Islet of Langerhans (tissue), 1 donor: ENCODE measurements around the gene LLGL2.

Experiments used
- FAIRE-seq: peaks from one replicate; lab custom pipeline; 2011; peaks lifted over from hg19 to GRCh38; lab: Jason Lieb, UNC

LLGL2 gene

DNA sequence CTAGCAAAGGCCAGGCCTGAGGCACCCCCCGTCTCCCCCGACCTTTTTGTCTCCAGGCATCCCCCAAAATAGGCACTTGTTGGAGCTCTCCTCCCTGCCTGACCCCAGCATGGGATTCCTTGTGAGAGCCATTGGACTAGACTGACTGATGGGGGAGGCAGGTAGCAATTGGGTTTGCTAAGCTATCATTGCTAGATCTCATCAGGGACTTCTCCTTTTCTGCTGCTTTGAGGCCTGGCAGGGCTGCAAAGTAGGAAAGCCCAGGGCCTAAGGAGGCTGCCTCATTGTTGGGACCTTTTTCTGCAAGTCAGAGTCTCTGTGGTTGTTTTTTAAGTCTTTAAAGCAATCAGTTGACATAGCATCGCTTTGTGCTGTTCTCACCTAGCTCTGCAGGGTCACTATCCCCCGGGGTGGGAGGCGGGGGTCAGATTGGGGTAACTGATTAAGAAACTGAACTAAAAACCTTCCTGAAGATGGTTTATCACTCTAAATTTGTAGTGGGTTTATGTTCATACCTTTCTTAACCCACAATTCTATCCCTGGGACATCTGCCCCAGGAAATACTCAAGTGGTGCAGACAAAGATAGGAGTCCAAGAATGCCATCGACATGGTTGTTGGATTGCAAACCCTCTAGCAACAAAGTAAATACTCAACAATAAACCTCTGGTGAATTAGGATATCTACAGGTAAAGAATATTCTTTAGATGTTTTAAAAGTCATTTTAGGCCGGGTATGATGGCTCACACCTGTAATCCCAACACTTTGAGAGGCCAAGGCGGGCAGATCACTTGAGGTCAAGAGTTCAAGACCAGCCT, 28.0 kb downstream of the LLGL2 start:
- FAIRE-seq: no peak

DNA sequence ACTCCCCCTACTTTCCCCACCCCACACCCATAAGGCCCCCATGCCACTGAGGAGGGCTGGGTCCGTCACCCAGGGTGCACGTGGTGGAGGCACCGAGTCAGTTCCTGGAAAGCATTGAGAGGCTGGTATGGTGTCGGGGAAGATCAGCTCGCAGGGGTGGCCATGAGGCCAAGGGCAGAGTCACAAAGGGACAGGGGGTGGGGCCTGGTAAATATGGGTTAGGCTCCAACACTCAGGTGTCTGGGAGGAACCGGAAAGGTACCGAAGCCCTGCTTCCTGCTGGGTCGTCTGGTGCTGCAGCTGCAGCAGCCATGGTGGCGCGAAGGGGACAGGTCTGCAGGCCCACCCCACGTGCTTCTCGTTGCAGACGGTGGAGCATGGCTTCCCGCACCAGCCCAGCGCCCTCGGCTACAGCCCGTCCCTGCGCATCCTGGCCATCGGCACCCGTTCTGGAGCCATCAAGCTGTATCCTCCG, 30.2 kb downstream of the LLGL2 start:
- no peak for FAIRE-seq

DNA sequence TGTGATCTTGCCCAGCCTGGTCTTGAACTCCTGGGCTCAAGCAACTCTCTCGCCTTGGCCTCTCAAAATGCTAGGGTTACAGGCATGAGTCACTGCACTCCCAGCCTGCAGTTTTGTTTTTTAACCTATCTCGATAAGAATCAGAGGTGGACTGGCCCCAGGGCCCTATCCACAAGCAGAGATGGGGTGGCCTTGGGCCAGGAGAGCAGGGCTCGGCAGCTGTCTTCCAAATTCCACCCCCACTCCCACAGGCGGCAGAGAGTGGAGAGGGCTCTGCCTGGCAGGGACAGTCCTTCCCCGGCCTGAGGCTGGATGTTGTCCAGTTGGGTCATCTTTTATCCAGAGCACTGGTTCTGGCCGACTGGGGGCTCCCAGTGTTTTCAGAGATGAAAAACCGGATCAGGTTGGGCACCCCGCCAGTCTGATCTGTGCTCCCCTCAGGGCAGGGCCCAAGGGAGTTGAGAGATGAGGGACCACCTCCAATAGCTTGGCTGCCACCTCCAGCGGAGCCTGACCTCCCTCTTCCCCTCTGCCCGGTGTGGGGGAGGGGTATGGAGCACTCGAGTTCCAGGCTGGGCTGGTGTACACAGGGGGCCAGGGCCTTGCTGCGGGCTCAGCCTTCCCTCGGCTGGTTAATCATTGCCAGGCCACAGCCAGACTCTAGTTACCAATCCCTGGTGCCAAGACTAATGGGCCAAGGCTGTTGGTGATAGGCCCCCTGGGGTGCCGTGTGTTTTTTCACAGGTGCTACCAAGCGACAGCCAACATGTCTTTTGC, 31.8 kb downstream of the LLGL2 start:
- FAIRE-seq: peak; percentile 97

GRCh38 chr17:75557852-75558665, 32.6 kb downstream of the LLGL2 start:
- no peak for FAIRE-seq

DNA sequence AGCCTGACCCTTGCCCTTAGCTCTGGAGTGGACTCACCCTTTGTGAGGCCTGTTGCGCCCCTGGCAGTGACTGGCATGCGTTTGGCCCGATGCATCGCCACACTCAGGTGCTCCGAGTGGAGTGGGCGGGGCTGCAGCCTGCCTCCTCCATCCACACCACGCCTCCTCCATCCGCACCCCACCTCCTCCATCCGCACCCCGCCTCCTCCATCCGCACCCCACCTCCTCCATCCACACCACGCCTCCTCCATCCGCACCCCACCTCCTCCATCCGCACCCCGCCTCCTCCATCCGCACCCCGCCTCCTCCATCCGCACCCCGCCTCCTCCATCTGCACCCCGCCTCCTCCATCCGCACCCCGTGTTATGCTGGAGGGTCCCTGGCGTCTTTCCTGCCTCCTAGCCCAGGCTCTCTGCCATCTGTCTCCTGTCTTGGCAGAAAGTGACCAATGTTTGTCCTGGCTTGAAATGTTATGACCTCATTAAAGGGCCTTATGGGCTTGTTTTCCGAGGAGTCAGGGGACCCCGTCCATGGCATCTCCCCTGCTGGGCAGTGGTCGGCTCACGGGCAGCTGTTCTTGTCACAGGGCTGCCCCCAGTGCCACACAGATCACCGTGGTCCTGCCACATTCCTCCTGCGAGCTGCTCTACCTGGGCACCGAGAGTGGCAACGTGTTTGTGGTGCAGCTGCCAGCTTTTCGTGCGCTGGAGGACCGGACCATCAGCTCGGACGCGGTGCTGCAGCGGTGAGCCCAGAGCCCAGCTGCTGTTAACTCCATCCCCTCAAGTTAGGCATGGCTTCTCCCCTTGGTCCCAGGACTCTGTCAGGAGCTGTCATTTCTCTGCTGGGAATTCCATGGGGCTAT, 33.4 kb downstream of the LLGL2 start:
- FAIRE-seq: no peak

- FAIRE-seq: no peak
Observed at GRCh38 chr17:75559958-75560533, 34.5 kb downstream of the LLGL2 start.

GRCh38 chr17:75561927-75562603, 36.6 kb downstream of the LLGL2 start:
- FAIRE-seq: no peak

DNA sequence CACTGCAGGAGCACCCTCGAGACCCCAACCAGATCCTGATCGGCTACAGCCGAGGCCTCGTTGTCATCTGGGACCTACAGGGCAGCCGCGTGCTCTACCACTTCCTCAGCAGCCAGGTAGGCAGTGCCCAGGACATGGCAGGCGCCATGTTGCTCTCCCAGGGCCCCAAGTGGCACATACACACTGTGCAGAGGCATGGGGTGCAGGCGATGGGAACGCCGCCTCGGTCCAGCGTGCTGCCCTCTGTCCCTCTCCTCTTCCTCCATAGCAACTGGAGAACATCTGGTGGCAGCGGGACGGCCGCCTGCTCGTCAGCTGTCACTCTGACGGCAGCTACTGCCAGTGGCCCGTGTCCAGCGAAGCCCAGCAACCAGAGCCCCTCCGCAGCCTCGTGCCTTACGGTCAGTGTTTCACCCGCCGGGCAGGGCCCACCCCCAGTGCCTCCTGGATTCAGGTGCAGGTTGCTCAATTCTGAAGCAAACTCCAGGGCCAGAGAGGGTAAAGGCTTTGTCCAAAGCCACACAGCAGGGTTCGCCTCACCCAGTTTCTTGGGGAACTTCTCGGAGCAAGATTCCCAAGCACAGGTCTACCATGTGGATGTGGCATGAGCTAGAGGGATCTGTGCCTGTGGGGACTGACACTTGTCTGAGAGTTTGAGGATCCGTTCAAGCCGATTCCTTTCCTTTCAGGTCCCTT, 37.7 kb downstream of the LLGL2 start:
- FAIRE-seq: no peak

DNA sequence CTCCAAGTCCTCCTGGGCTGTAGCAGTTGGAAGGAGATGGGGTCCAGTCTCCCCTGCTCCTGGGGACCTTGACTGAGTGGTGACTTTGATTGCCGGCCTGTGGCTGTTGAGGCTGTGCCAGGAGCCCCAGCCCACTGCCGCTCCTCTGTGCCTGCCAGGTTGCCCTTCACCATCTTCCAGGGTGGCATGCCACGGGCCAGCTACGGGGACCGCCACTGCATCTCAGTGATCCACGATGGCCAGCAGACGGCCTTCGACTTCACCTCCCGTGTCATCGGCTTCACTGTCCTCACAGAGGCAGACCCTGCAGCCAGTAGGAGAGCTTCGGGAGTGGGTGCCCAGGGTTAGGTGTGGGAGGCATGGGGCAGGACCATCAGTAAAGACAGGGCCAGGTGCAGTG, 38.7 kb downstream of the LLGL2 start:
- FAIRE-seq: no peak

DNA sequence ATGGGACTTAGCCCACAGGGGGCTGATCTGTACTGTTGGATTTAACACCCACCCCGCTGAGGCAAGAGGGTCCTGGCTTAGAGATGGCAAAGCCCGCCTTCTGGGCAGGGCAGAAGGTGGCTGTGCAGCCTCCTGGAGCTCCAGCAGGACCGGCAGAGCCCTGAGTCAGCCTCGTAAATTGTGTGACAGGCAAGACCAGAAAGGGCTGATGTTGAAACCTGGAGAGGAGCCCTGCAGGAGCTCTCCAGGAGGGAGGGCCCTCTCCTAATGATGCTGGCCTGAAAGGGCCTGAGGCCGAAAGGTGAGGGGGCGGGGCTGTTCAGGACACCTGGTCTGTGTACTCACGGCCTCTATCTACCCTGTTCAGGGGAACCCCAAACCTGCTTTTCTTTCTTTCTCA, 39.6 kb downstream of the LLGL2 start:
- no peak for FAIRE-seq

GRCh38 chr17:75565618-75566017, 40.1 kb downstream of the LLGL2 start:
- FAIRE-seq: no peak

DNA sequence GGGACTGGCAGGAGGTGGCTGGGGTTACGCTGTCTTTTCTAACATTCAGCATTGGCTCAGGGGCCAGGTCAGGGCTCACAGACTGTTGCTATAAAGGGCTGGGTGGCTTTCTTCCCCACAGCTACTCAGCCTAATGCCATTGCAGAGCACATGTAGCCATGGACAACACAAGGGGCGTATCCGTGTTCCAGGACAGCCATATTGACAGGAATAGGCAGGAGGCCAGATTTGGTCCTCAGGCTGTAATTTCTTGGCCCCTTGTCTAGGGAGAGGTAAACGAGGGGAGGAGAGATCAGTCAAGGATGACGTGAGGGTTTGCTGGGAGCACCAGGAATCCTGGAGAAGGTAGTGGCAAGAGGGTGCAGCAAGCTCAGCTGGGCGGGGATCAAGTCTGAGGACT, 40.9 kb downstream of the LLGL2 start:
- no peak for FAIRE-seq

DNA sequence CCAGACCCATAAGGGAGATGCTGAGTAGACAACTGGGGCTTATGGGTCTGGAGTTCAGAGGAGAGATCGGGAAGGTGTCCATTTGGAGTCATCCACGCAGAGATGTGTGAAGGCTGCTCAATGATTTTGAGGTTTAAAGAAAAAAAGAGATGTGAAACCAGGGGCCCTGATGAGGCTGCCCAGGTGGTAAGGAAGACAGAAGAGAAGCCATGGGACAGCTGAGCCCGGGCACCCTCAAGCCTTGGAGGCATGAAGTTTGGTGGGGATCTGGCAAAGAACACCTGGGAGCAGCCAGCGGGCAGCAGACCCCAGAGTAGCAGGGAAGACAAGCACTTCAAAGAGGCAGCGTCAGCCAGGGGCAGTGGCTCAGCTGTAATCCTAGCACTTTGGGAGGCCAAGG, 41.3 kb downstream of the LLGL2 start:
- FAIRE-seq: no peak

DNA sequence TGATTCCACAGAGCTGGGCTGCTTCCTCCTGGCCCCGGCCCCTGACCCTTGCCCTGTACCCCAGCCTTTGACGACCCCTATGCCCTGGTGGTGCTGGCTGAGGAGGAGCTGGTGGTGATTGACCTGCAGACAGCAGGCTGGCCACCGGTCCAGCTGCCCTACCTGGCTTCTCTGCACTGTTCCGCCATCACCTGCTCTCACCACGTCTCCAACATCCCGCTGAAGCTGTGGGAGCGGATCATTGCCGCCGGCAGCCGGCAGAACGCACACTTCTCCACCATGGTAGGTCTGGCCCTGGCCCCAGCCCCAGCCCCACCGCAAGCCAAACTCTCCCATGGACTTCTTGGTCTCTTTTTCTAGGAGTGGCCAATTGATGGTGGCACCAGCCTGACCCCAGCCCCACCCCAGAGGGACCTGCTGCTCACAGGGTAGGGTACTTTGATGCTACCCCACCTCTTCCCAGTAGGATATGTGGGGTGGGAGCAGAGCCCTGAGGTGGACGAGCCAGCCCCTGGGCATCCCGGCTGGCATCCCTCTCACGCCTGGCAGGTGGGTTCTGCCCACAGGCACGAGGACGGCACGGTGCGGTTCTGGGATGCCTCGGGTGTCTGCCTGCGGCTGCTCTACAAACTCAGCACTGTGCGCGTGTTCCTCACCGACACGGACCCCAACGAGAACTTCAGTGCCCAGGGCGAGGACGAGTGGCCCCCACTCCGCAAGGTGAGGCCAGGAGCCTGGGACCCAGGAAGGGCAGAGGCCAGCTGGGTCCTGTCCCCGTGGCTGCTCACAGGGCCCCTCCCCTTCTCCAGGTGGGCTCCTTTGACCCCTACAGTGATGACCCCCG, 43.1 kb downstream of the LLGL2 start:
- FAIRE-seq: no peak

DNA sequence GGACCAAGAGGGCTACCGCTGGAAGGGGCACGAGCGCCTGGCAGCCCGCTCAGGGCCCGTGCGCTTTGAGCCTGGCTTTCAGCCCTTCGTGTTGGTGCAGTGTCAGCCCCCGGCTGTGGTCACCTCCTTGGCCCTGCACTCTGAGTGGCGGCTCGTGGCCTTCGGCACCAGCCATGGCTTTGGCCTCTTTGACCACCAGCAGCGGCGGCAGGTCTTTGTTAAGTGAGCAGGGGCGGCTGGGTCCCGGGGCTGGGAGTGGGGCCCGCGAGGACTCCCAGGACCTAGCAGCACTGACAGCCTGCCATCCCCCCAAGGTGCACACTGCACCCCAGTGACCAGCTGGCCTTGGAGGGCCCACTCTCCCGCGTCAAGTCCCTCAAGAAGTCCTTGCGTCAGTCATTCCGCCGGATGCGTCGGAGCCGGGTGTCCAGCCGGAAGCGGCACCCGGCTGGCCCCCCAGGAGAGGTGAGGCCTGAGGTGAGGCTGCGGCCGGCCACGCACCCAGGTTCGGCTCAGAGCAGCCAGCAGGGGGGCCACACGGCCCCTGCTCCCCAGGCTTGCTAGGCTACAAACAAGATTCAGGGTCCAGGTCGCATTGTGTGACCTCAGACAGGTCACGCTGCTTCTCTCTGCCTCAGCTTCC, 44.7 kb downstream of the LLGL2 start:
- no peak for FAIRE-seq

- no peak for FAIRE-seq
Observed at GRCh38 chr17:75570772-75571171, 45.3 kb downstream of the LLGL2 start.

DNA sequence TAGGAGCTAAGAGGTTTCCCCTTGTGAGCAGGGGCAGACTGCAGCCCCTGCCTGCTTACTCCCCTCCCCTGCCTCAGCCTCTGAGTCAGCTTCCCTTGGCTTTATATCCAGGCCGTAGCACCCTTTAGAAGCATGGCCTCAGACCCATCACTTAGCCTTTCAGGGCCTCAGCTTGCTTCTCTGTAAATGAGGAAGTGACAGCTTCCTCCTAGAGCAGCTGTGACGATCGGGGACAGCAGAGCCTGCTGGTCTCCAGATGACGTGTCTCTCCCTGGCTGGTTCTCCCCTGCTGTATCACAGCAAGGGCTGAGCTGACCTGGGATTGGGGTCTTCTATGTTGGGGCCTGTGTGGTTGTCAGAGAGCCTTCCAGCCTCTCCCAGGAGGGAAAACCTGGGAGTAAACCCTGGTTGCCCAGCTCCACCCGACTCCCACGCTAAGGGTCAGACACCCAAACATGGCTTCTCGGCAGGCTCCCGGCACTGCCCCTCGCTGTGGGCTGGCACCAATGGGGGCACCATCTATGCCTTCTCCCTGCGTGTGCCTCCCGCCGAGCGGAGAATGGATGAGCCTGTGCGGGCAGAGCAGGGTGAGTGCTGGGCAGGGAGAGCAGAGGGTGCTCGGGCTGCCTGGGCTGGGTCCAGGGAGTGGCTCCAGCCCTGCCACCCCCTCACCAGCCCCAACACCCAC, 45.8 kb downstream of the LLGL2 start:
- no peak for FAIRE-seq

GRCh38 chr17:75571885-75572215, 46.4 kb downstream of the LLGL2 start:
- FAIRE-seq: no peak
